Activated CD4-positive, alpha-beta T cell treated with anti-CD3 and anti-CD28 coated beads, Interleukin-2, Interleukin-6, amounts not matched to agents 100 ng/mL and 50 ng/mL, durations not matched to agents 16 hours and 8 hours (primary cell): ENCODE data around the gene GEMIN5.
"Not testable (repeated sequence)": the region's sequence is repeated elsewhere in the genome, so short reads cannot be mapped to it uniquely, and the experiment has no call there.

Experiments used
- DNase-seq: peaks from one replicate; pipeline ENCODE4 v3.0.0-alpha.2; 2020

The GEMIN5 gene

GRCh38 chr5:154940375-154940771, 2.4 kb upstream of the GEMIN5 start:
- no peak for DNase-seq

- not testable (repeated sequence) for DNase-seq
Observed at GRCh38 chr5:154939387-154939786, 1.4 kb upstream of the GEMIN5 start.

GRCh38 chr5:154937186-154937717, 759 bp downstream of the GEMIN5 start:
- no peak for DNase-seq

GRCh38 chr5:154934881-154935280, 3.1 kb downstream of the GEMIN5 start:
- DNase-seq = no peak

- DNase-seq = no peak
Observed at GRCh38 chr5:154933537-154933936, 4.5 kb downstream of the GEMIN5 start.

- no peak for DNase-seq
Observed at GRCh38 chr5:154923441-154924430, 14.3 kb downstream of the GEMIN5 start.

- no peak for DNase-seq
Observed at GRCh38 chr5:154917757-154918156, 20.3 kb downstream of the GEMIN5 start.

- DNase-seq = no peak
Observed at GRCh38 chr5:154916874-154917273, 21.1 kb downstream of the GEMIN5 start.

- not testable (repeated sequence) for DNase-seq
Observed at GRCh38 chr5:154905601-154906000, 32.4 kb downstream of the GEMIN5 start.

GRCh38 chr5:154901913-154902312, 36.1 kb downstream of the GEMIN5 start:
- no peak for DNase-seq

GRCh38 chr5:154901276-154901675, 36.7 kb downstream of the GEMIN5 start:
- DNase-seq = no peak

GRCh38 chr5:154900066-154900465, 37.9 kb downstream of the GEMIN5 start:
- no peak for DNase-seq

GRCh38 chr5:154899151-154899816, 38.7 kb downstream of the GEMIN5 start:
- no peak for DNase-seq

GRCh38 chr5:154898210-154898609, 39.8 kb downstream of the GEMIN5 start:
- DNase-seq = no peak

- no peak for DNase-seq
Observed at GRCh38 chr5:154896562-154897165, 41.3 kb downstream of the GEMIN5 start.

GRCh38 chr5:154895606-154896561, 42.1 kb downstream of the GEMIN5 start:
- no peak for DNase-seq

GRCh38 chr5:154893381-154893780, 44.6 kb downstream of the GEMIN5 start:
- DNase-seq = no peak

GRCh38 chr5:154892369-154892771, 45.6 kb downstream of the GEMIN5 start:
- no peak for DNase-seq

GRCh38 chr5:154885439-154885838, 52.6 kb downstream of the GEMIN5 start:
- DNase-seq = no peak

- DNase-seq = no peak
Observed at GRCh38 chr5:154884424-154884823, 53.6 kb downstream of the GEMIN5 start.

GRCh38 chr5:154881986-154882385, 56.0 kb downstream of the GEMIN5 start:
- no peak for DNase-seq
